Vagina (tissue), 2 donors: ENCODE measurements around the gene GALNT9. TPM values are rescaled to one million over a fixed set of nuclear protein-coding genes. Genes with fewer than 3 reads are reported as not detected.
A peak's percentile ranks its signal among the peaks of the same experiment; 100 is the strongest.

ENCODE experiments used
- DNase-seq, 2 donors: peaks; one replicate each; pipeline ENCODE4 v3.0.0-alpha.2; 2017; ENCODE audit errors: extremely low spot score in 2 of 2
- H3K27ac ChIP-seq: fragments of 200-600 bp; sonication (generic); one replicate; pipeline ENCODE4 v1.5.1; 2019
- H3K27me3 ChIP-seq: fragments of 200-600 bp; sonication (generic); one replicate; pipeline ENCODE4 v1.5.1; 2019
- H3K36me3 ChIP-seq, 2 donors: fragments of 200-600 bp; sonication (generic); one replicate each; pipeline ENCODE4 v1.5.1; 2017 to 2019
- H3K4me1 ChIP-seq: fragments of 200-600 bp; sonication (generic); one replicate; pipeline ENCODE4 v1.5.1; 2019
- H3K4me3 ChIP-seq, 2 donors: fragments of 200-600 bp; sonication (generic); 1 replicate in 1 of 2; 2 replicates in 1 of 2; pipeline ENCODE4 v1.5.1; 2016 to 2019
- H3K9me3 ChIP-seq: fragments of 200-600 bp; sonication (generic); one replicate; pipeline ENCODE4 v1.5.1; 2019
- POLR2A ChIP-seq, 2 donors: fragments of 450-650 bp; IDR thresholded peaks; one replicate each; pipeline ENCODE4 v1.6.1; 2017; ENCODE audit warnings: antibody characterized with exemption in 2 of 2, mild to moderate bottlenecking in 2 of 2, moderate library complexity in 2 of 2
- POLR2AphosphoS5 ChIP-seq, 2 donors: sonication (generic); formaldehyde crosslinking; IDR thresholded peaks; one replicate each; pipeline ENCODE4 v1.9.0; 2017; ENCODE audit warnings: antibody characterized with exemption in 2 of 2, mild to moderate bottlenecking in 2 of 2, low read depth in 1 of 2; ENCODE audit not compliant: insufficient read depth in 1 of 2
- intact Hi-C: fragments of 100-400 bp; cut with DNase I; formaldehyde crosslinking; loops from one replicate; pipeline ENCODE4 v1.15.1; 2023
- total RNA-seq: library from RNA; depleted of rRNA; stranded (reverse); fragments of >200 nt; gene quantifications from one replicate; pipeline ENCODE4 v1.2.3, GENCODE V29; 2016
- TF ChIP-seq, protein P1 (sequence below), 3 experiments: fragments of 450-650 bp in 2 of 3; fragments of 200-600 bp in 1 of 3; sonication (generic) in 1 of 3; IDR thresholded peaks; one replicate each; pipeline ENCODE4 v1.5.1; 2017 to 2019; ENCODE audit warnings: antibody characterized with exemption in 3 of 3, mild to moderate bottlenecking in 2 of 3, moderate library complexity in 2 of 3

The GALNT9 gene
- total RNA-seq, 1 donor from 2014 or later: 1.5 TPM

DNA sequence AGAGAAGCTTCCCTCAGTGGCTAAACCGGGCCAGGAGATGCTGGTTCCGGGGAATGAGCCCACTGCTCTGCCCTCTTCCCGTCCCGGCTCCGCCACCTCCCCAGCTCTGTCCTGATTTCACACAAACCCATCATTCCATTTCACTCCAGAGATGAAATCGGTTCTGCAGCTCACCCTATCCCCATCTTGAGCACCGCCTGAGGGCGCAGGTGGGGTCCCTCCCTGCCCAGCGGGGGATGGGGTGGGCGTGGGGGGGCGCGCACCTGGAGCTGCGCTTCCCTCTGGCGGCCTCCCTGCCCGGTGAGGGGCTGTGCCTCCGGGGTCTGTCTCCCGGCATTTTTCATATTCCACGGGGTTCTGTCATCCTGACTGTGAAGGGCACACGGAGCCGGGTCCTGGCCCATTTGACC, 140.5 kb downstream of the GALNT9 start:
- Histone ChIP-seq H3K4me1 (peaks cover 26% of the 10 kb centered on the region), H3K36me3 (no peaks in the 10 kb centered on the region), H3K4me3 (peak overlapping the region; percentile 58 to 64), H3K27me3 (no peaks in the 10 kb centered on the region), H3K27ac (peak overlapping the region; percentile 75), H3K9me3 (peaks cover 9% of the 10 kb centered on the region)
- intact Hi-C loops: no loop called here
- DNase-seq: no peak
- TF ChIP-seq POLR2AphosphoS5 (IDR thresholded peaks at IDR 0.05; ENCODE audit: insufficient read depth in 1 of 2, low read depth in 1 of 2): no peak
- TF ChIP-seq POLR2A (IDR thresholded peaks at IDR 0.05): no peak
- TF ChIP-seq, protein P1, sequence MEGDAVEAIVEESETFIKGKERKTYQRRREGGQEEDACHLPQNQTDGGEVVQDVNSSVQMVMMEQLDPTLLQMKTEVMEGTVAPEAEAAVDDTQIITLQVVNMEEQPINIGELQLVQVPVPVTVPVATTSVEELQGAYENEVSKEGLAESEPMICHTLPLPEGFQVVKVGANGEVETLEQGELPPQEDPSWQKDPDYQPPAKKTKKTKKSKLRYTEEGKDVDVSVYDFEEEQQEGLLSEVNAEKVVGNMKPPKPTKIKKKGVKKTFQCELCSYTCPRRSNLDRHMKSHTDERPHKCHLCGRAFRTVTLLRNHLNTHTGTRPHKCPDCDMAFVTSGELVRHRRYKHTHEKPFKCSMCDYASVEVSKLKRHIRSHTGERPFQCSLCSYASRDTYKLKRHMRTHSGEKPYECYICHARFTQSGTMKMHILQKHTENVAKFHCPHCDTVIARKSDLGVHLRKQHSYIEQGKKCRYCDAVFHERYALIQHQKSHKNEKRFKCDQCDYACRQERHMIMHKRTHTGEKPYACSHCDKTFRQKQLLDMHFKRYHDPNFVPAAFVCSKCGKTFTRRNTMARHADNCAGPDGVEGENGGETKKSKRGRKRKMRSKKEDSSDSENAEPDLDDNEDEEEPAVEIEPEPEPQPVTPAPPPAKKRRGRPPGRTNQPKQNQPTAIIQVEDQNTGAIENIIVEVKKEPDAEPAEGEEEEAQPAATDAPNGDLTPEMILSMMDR (IDR thresholded peaks at IDR 0.05): no peak

DNA sequence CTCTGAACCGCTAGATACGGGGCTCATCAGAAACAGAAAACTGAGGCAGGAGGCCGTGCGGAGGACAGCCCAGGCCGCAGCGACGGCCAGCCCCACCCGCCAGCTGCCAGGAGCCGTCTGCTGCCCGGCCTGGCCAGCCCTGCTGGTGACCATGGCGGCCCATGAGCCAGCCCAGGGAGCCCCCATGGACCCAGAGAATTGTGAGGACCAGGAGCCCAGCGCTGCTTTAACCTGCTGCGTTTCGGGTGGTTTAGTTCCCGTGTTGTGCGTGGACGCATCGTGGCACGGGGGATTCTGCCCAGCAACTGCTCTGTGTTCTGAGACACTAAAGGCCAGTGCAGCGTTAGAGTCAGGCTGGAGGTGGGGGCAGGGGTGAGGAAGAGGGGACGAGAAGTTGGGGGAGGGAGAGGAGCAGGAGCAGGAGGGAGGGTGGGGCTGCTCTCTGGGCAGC, 140.9 kb downstream of the GALNT9 start:
- no peak overlapping the region for H3K27ac ChIP-seq
- DNase-seq: no peak
- H3K27me3 ChIP-seq: no peaks in the 10 kb centered on the region
- H3K4me3 ChIP-seq: peak overlapping the region; percentile 58 to 64
- no peak for TF ChIP-seq POLR2A (IDR thresholded peaks at IDR 0.05)
- TF ChIP-seq POLR2AphosphoS5 (IDR thresholded peaks at IDR 0.05; ENCODE audit: insufficient read depth in 1 of 2, low read depth in 1 of 2): no peak
- TF ChIP-seq, protein P1 (IDR thresholded peaks at IDR 0.05): no peak
- intact Hi-C loops: no loop called here
- H3K36me3 ChIP-seq: no peaks in the 10 kb centered on the region
- peaks cover 9% of the 10 kb centered on the region for H3K9me3 ChIP-seq
- H3K4me1 ChIP-seq: peaks cover 26% of the 10 kb centered on the region

DNA sequence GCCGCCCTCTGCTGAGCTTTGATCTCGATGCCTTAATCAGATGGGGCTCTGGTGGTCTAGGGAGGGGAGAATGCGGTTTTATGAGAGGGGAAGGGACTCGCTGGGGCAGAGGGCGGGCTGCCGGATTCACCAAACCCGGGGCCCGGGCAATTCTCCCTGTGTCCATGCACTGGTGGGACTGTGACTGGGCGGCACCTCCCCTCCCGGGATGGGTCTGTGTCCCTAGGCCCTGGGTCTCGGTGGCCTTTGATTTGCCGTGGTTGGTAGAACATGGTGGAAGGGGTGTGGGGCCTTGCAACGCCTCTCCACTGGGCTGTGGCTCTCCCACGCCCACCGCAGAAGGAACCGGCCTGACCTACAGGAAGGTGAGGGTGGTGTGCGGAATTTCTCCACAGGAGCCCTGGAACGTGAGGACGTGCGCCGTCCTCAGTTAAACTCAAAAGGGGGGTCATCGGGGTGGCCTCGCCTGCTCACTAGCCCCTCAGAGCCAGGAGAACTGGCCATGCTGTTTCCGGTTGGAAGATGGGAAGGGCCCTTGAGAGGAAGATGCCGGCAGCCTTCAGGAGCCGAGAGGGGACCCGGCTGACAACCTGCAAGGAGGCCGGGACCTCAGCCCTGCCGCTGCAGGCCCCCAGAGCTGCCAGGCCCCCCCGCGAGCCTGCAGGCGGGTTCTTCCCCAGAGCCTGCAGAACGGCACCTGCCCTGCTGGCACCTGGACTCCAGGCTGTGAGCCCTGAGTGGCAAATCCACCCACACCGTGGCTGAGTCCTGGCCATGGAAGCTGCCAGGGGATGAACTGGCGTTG, 141.5 kb downstream of the GALNT9 start:
- Histone ChIP-seq H3K27me3 (no peaks in the 10 kb centered on the region), H3K4me1 (peaks cover 26% of the 10 kb centered on the region), H3K9me3 (peaks cover 9% of the 10 kb centered on the region), H3K27ac (no peak overlapping the region), H3K4me3 (no peak overlapping the region), H3K36me3 (no peaks in the 10 kb centered on the region)
- intact Hi-C loops: no loop called here
- TF ChIP-seq POLR2A (IDR thresholded peaks at IDR 0.05) (no peak), POLR2AphosphoS5 (IDR thresholded peaks at IDR 0.05; ENCODE audit: insufficient read depth in 1 of 2, low read depth in 1 of 2) (no peak)
- TF ChIP-seq, protein P1 (IDR thresholded peaks at IDR 0.05): no peak
- no peak for DNase-seq

DNA sequence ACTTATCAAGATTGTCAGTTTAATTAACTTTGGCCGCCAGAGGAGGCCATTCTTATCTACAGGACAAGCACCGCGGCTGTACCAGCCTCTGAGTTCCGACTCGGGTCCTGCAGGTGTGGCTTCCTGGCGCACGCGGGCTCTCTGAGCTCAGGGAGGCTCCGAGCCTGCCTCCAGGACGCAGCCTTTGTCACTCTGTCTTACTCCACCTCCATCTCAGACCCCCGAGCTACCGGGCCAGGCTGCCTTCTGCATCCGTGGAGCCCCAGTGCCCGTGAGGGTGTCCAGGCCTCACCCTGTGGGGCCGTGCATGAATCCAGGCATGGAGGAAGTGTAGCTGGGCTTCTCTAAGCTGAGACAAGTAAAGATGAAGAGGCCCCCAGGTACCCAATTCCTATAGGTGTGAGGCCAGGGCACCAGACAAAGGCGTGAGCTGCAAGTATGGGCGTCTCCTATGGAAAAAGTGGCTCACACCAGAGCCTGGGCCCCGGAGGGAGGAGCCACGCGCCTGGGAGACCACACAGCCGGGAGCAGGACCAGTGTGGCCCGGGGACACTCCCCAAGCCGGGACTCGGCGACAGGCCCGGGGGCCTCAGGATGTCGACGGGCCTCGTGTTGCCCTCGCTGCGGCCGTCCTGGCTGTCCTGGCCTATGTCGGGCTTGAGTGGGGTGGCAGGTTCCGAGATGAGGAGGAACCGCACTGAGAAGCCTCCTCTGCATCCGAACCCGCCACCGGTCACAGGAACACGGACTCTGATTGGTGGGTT, 142.3 kb downstream of the GALNT9 start:
- peaks cover 9% of the 10 kb centered on the region for H3K9me3 ChIP-seq
- intact Hi-C loops: no loop called here
- H3K36me3 ChIP-seq: no peaks in the 10 kb centered on the region
- H3K4me3 ChIP-seq: no peak overlapping the region
- H3K27ac ChIP-seq: no peak overlapping the region
- TF ChIP-seq POLR2A (IDR thresholded peaks at IDR 0.05): no peak
- TF ChIP-seq POLR2AphosphoS5 (IDR thresholded peaks at IDR 0.05; ENCODE audit: insufficient read depth in 1 of 2, low read depth in 1 of 2): no peak
- TF ChIP-seq, protein P1 (IDR thresholded peaks at IDR 0.05): no peak
- no peaks in the 10 kb centered on the region for H3K27me3 ChIP-seq
- no peak for DNase-seq
- H3K4me1 ChIP-seq: peaks cover 26% of the 10 kb centered on the region
